ENCODE results near the gene EPC1.

DNA sequence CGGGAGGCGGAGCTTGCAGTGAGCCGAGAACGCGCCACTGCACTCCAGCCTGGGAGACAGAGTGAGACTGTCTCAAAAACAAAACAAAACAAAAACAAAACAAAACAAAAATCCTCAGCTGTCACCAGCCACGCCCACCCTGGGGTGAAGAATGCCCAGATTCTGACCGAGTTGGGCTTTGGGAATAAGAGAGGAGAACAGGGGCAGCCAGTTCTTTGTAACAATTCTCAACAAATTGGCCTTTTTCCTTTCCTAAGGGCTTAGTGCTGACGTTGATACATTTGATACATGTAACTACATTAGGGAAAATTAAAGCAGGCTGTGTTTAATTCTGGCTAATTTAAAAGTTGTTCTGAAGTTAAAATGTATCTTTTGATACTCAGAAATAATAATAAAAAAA is 121.0 kb downstream of the EPC1 start:
- TF ChIP-seq, protein P1, sequence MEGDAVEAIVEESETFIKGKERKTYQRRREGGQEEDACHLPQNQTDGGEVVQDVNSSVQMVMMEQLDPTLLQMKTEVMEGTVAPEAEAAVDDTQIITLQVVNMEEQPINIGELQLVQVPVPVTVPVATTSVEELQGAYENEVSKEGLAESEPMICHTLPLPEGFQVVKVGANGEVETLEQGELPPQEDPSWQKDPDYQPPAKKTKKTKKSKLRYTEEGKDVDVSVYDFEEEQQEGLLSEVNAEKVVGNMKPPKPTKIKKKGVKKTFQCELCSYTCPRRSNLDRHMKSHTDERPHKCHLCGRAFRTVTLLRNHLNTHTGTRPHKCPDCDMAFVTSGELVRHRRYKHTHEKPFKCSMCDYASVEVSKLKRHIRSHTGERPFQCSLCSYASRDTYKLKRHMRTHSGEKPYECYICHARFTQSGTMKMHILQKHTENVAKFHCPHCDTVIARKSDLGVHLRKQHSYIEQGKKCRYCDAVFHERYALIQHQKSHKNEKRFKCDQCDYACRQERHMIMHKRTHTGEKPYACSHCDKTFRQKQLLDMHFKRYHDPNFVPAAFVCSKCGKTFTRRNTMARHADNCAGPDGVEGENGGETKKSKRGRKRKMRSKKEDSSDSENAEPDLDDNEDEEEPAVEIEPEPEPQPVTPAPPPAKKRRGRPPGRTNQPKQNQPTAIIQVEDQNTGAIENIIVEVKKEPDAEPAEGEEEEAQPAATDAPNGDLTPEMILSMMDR (IDR thresholded peaks at IDR 0.05): no peak
- no peak for TF ChIP-seq BHLHE40 (IDR thresholded peaks at IDR 0.05; ENCODE audit: low read depth, low read length)
- TF ChIP-seq FOSL2 (IDR thresholded peaks at IDR 0.05): no peak
- no peak for TF ChIP-seq FOSL2 (CRISPR knock-in tag; IDR thresholded peaks at IDR 0.05)
- TF ChIP-seq CEBPB (IDR thresholded peaks at IDR 0.05): no peak
- TF ChIP-seq EP300 (IDR thresholded peaks at IDR 0.05): no peak
- TF ChIP-seq USF2 (IDR thresholded peaks at IDR 0.05): no peak

Data from A549 (cell line).